ENCODE measurements around the gene FOXK2. TPM values are rescaled to one million over a fixed set of nuclear protein-coding genes. Genes with fewer than 3 reads are reported as not detected.

Gene FOXK2
- total and polyA plus RNA-seq, 2 donors (not counting 3 experiments of a cell fraction or from before 2014, with no cell fraction given) = 33.4 to 79.3 TPM

- Histone ChIP-seq H3K9me3 (replicated peaks; ENCODE audit: control insufficient read depth, insufficient read depth, low read length) (no peaks in the 10 kb centered on the region), H2AFZ (ENCODE audit: low read depth, low read length) (no peak overlapping the region), H3K9ac (replicated peaks; ENCODE audit: extremely low read depth, insufficient read depth, low read length) (no peak overlapping the region), H3K4me3 (replicated peaks in 1 of 3; ENCODE audit: insufficient read depth in 1 of 3, low read depth in 1 of 3, low read length in 3 of 3) (no peak overlapping the region), H3K27me3 (ENCODE audit: control insufficient read depth in 2 of 2, insufficient read depth in 2 of 2, low read length in 2 of 2) (no peaks in the 10 kb centered on the region), H3K36me3 (ENCODE audit: control insufficient read depth in 2 of 2, extremely low read depth in 1 of 2, insufficient read depth in 2 of 2, low read length in 2 of 2) (peaks cover 9 to 33% of the 10 kb centered on the region in 2 experiments), H3K4me1 (ENCODE audit: control insufficient read depth, extremely low read depth, insufficient read depth, low read length) (no peaks in the 10 kb centered on the region), H3K27ac (ENCODE audit: insufficient read depth, low read depth, low read length) (no peak overlapping the region), H3K79me2 (ENCODE audit: control insufficient read depth, insufficient read depth, low read length) (no peaks in the 10 kb centered on the region), H3K4me2 (ENCODE audit: insufficient read depth, low read length) (no peak overlapping the region), H3K9me1 (replicated peaks; ENCODE audit: control insufficient read depth, extremely low read depth, insufficient read depth, low read length) (no peaks in the 10 kb centered on the region), H4K20me1 (replicated peaks; ENCODE audit: control insufficient read depth, extremely low read depth, insufficient read depth, low read length) (no peaks in the 10 kb centered on the region)
- dilution Hi-C loops (cut with MboI; ENCODE audit: extremely low pct_ligation_motif_present, low sequenced_read_pairs) = no loop called here
- POLR2A ChIA-PET = no interaction called here
- no TSS peak for BruUV-seq (replicated peaks)
- DNase-seq (ENCODE audit: low read depth, low spot score) (no peak), FAIRE-seq (no peak)
- intact Hi-C loops (cut with micrococcal nuclease) = no loop called here
- no peak for TF ChIP-seq CTCF (IDR thresholded peaks at IDR 0.05; ENCODE audit: extremely low read depth in 1 of 2, insufficient read depth in 1 of 2, low read depth in 1 of 2, low read length in 2 of 2)
- TF ChIP-seq, protein P1, sequence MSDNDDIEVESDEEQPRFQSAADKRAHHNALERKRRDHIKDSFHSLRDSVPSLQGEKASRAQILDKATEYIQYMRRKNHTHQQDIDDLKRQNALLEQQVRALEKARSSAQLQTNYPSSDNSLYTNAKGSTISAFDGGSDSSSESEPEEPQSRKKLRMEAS (IDR thresholded peaks at IDR 0.05; ENCODE audit: insufficient read depth, insufficient read length) = no peak
- no peak for TF ChIP-seq FOS (IDR thresholded peaks at IDR 0.05; ENCODE audit: borderline replicate concordance, insufficient read depth, low read length)
- TF ChIP-seq JUN (IDR thresholded peaks at IDR 0.05; ENCODE audit: borderline replicate concordance, insufficient read depth, insufficient read length, low read depth) = no peak
- no peak for TF ChIP-seq MYC (IDR thresholded peaks at IDR 0.05; ENCODE audit: low read depth, low read length)
- no peak for TF ChIP-seq POLR2A (IDR thresholded peaks at IDR 0.05; ENCODE audit: low read depth, low read length)
- no peak for TF ChIP-seq POLR2AphosphoS5 (IDR thresholded peaks at IDR 0.05; ENCODE audit: insufficient read depth, low read depth, low read length)
- TF ChIP-seq GATA2 (IDR thresholded peaks at IDR 0.05; ENCODE audit: insufficient read depth, insufficient read length, low read depth, low read length) = no peak
- CTCF ChIA-PET = interaction anchor here (1.4 kb wide), 1 partner anchor 12 kb away, joined by 3 read pairs; no protein-coding TSS in a partner anchor
Measured at GRCh38 chr17:82623707-82624106, 104.2 kb downstream of the FOXK2 start.

Data from endothelial cell of umbilical vein (primary cell).